Measurements from ENCODE around the gene WDR33. TPM values are rescaled to one million over a fixed set of nuclear protein-coding genes. Genes with fewer than 3 reads are reported as not detected.

WDR33 gene
- total RNA-seq, 2 donors from 2014 or later, result 25.4 to 41.9 TPM

GRCh38 chr2:127694986-127695385 lies 116.0 kb downstream of the WDR33 start:
- intact Hi-C loops (cut with DNase I), result loop anchor here (2.0 to 5.0 kb wide), 2 partner anchors 44 to 188 kb away; no protein-coding TSS in a partner anchor
- Histone ChIP-seq H3K27ac (no peak overlapping the region), H3K9me3 (no peaks in the 10 kb centered on the region), H3K36me3 (no peaks in the 10 kb centered on the region), H3K4me1 (replicated peaks) (no peaks in the 10 kb centered on the region), H3K4me3 (no peak overlapping the region), H3K27me3 (replicated peaks; ENCODE audit: insufficient read depth) (peaks cover 1% of the 10 kb centered on the region)
- WGBS, result 86% methylated on average over 9 of the region's 9 CpGs
- TF ChIP-seq POLR2A (IDR thresholded peaks at IDR 0.05) (no peak), CTCF (IDR thresholded peaks at IDR 0.05) (no peak), POLR2AphosphoS5 (IDR thresholded peaks at IDR 0.05) (no peak)
- DNase-seq (ENCODE audit: low spot score), result no peak

DNA sequence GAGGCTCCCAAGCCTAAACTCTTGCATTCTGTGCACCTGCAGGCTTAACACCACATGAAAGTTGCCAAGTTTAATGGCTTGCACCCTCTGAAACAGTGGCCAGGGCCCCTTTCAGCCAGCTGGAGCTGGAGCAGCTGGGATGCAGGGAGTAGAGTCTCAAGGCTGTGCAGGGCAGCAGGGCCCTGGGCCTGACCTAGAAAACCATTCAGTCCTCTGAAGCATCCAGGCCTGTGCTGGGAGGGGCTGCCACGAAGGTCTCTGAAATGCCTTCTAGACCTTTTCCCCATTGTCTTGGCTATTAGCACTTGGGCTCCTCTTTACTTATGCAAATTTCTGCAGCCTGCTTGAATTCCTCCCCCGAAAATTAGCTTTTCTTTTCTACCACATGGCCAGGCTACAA lies 120.3 kb downstream of the WDR33 start:
- Histone ChIP-seq H3K4me1 (replicated peaks) (no peaks in the 10 kb centered on the region), H3K27me3 (replicated peaks; ENCODE audit: insufficient read depth) (peaks cover under 1% of the 10 kb centered on the region), H3K4me3 (no peak overlapping the region), H3K9me3 (no peaks in the 10 kb centered on the region), H3K27ac (no peak overlapping the region), H3K36me3 (no peaks in the 10 kb centered on the region)
- 86% methylated on average over 2 of the region's 2 CpGs for WGBS
- no peak for TF ChIP-seq CTCF (IDR thresholded peaks at IDR 0.05)
- TF ChIP-seq POLR2AphosphoS5 (IDR thresholded peaks at IDR 0.05), result no peak
- TF ChIP-seq POLR2A (IDR thresholded peaks at IDR 0.05), result no peak
- no peak for DNase-seq (ENCODE audit: low spot score)
- intact Hi-C loops (cut with DNase I), result no loop called here

GRCh38 chr2:127688405-127688804 lies 122.6 kb downstream of the WDR33 start:
- DNase-seq (ENCODE audit: low spot score), result no peak
- H3K9me3 ChIP-seq, result no peaks in the 10 kb centered on the region
- no peak overlapping the region for H3K27ac ChIP-seq
- TF ChIP-seq CTCF (IDR thresholded peaks at IDR 0.05), result no peak
- no peak for TF ChIP-seq POLR2A (IDR thresholded peaks at IDR 0.05)
- TF ChIP-seq POLR2AphosphoS5 (IDR thresholded peaks at IDR 0.05), result no peak
- no peaks in the 10 kb centered on the region for H3K27me3 ChIP-seq (replicated peaks; ENCODE audit: insufficient read depth)
- intact Hi-C loops (cut with DNase I), result no loop called here
- no peaks in the 10 kb centered on the region for H3K4me1 ChIP-seq (replicated peaks)
- no peaks in the 10 kb centered on the region for H3K36me3 ChIP-seq
- WGBS, result 57% methylated on average over 1 of the region's 1 CpG
- H3K4me3 ChIP-seq, result no peak overlapping the region

DNA sequence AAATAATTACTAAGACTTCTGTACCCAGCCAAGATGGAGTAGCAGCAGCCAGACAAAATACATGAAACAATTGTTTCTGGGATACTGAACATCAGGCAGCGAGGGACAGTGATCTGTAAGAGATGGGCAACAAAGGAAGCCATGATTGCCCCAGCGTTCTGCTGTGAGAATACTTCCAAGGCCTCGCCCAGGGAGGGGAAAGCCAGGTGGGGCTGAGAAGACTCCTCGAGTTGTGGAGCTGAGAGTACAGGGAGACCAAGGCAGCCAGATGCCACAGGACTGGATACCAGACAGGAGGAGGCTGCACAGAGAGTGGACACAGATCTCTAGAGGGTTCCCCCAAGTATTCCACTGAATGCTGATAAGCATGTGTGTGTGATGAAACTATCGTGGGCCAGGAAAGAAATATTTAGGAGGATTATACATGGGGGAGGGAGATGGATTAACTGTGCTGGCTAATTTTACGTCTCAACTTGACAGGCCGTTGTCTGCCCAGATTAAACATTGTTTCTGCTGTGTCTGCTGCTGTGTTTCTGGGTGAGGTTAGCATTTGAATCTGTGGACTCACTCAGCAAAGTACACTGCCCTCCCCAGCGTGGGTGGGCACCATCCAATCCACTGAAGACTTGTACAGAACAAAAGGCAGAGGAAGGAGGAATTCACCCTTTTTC lies 125.4 kb downstream of the WDR33 start:
- H3K27ac ChIP-seq, result no peak overlapping the region
- no peak overlapping the region for H3K4me3 ChIP-seq
- no peaks in the 10 kb centered on the region for H3K4me1 ChIP-seq (replicated peaks)
- no peaks in the 10 kb centered on the region for H3K9me3 ChIP-seq
- no peak for DNase-seq (ENCODE audit: low spot score)
- TF ChIP-seq CTCF (IDR thresholded peaks at IDR 0.05) (no peak), POLR2A (IDR thresholded peaks at IDR 0.05) (no peak), POLR2AphosphoS5 (IDR thresholded peaks at IDR 0.05) (no peak)
- 73% methylated on average over 8 of the region's 8 CpGs for WGBS
- intact Hi-C loops (cut with DNase I), result no loop called here
- no peaks in the 10 kb centered on the region for H3K27me3 ChIP-seq (replicated peaks; ENCODE audit: insufficient read depth)
- H3K36me3 ChIP-seq, result no peaks in the 10 kb centered on the region

DNA sequence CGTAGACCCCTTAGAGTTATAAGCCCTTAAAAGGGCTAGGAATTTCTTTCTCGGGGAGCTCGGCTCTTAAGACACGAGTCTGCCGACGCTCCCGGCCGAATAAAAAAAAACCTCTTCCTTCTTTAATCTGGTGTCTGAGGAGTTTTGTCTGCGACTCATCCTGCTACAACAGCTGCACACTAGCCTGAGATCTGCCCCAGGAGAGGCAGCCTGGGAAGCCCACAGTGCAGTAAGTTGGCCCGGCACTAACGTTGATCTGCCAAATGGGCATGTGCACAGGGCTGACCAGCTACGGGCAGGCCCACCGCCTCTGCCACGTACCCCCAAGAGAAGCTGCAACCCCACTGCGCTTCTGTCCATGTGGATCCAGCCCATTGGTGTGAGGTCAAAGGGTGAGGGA lies 127.2 kb downstream of the WDR33 start:
- no peak for DNase-seq (ENCODE audit: low spot score)
- no peaks in the 10 kb centered on the region for H3K9me3 ChIP-seq
- 59% methylated on average over 15 of the region's 15 CpGs for WGBS
- H3K36me3 ChIP-seq, result no peaks in the 10 kb centered on the region
- H3K4me1 ChIP-seq (replicated peaks), result no peaks in the 10 kb centered on the region
- H3K27ac ChIP-seq, result no peak overlapping the region
- TF ChIP-seq POLR2AphosphoS5 (IDR thresholded peaks at IDR 0.05), result no peak
- no peak for TF ChIP-seq CTCF (IDR thresholded peaks at IDR 0.05)
- no peak for TF ChIP-seq POLR2A (IDR thresholded peaks at IDR 0.05)
- no peak overlapping the region for H3K4me3 ChIP-seq
- intact Hi-C loops (cut with DNase I), result no loop called here
- no peaks in the 10 kb centered on the region for H3K27me3 ChIP-seq (replicated peaks; ENCODE audit: insufficient read depth)
